ENCODE results near the gene RAB5IF. TPM values are rescaled to one million over a fixed set of nuclear protein-coding genes. Genes with fewer than 3 reads are reported as not detected.

The RAB5IF gene
- total and polyA plus RNA-seq, 9 of the 15 experiments (the other 6 are each of a cell fraction or from before 2014, with no cell fraction given): 26.5 to 198 (median 134) TPM

DNA sequence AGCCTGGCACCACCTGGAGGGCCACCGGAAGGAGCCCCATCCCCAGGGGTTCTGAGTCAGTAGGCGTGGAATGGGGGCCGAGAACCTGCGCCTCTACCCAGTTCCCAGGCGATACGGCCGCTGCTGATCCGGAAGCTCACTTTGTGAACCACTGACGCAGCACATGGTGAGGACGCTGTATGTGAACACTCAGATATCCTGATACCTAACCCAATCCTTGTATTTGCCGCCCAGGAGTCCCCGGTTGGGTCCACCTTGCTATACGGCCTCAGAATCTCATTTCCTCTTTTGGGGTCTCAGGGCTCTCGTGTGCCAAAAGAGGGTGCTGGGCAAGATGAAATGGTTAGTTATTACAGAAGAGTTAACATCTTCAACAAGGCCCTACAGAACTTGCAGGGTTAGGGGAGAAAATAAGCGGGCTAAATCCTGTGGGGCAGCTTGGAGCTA is 604 bp upstream of the RAB5IF start (continued):
- TF ChIP-seq, protein P1, sequence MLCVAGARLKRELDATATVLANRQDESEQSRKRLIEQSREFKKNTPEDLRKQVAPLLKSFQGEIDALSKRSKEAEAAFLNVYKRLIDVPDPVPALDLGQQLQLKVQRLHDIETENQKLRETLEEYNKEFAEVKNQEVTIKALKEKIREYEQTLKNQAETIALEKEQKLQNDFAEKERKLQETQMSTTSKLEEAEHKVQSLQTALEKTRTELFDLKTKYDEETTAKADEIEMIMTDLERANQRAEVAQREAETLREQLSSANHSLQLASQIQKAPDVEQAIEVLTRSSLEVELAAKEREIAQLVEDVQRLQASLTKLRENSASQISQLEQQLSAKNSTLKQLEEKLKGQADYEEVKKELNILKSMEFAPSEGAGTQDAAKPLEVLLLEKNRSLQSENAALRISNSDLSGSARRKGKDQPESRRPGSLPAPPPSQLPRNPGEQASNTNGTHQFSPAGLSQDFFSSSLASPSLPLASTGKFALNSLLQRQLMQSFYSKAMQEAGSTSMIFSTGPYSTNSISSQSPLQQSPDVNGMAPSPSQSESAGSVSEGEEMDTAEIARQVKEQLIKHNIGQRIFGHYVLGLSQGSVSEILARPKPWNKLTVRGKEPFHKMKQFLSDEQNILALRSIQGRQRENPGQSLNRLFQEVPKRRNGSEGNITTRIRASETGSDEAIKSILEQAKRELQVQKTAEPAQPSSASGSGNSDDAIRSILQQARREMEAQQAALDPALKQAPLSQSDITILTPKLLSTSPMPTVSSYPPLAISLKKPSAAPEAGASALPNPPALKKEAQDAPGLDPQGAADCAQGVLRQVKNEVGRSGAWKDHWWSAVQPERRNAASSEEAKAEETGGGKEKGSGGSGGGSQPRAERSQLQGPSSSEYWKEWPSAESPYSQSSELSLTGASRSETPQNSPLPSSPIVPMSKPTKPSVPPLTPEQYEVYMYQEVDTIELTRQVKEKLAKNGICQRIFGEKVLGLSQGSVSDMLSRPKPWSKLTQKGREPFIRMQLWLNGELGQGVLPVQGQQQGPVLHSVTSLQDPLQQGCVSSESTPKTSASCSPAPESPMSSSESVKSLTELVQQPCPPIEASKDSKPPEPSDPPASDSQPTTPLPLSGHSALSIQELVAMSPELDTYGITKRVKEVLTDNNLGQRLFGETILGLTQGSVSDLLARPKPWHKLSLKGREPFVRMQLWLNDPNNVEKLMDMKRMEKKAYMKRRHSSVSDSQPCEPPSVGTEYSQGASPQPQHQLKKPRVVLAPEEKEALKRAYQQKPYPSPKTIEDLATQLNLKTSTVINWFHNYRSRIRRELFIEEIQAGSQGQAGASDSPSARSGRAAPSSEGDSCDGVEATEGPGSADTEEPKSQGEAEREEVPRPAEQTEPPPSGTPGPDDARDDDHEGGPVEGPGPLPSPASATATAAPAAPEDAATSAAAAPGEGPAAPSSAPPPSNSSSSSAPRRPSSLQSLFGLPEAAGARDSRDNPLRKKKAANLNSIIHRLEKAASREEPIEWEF (CRISPR knock-in tag; IDR thresholded peaks at IDR 0.05): no peak
- TF ChIP-seq ZZZ3 (IDR thresholded peaks at IDR 0.05): no peak
- no peak for TF ChIP-seq DMBX1 (CRISPR knock-in tag; IDR thresholded peaks at IDR 0.05; ENCODE audit: borderline replicate concordance)
- peak; percentile 67; the same call in 1 of the 2 replicates for TF ChIP-seq BRD4 (IDR thresholded peaks at IDR 0.05)
- TF ChIP-seq ZNF41 (CRISPR knock-in tag; conservative IDR thresholded peaks at IDR 0.05): 0 out of 2 replicates have a peak, but pooled peaks have one; percentile 11
- TF ChIP-seq, protein P2, sequence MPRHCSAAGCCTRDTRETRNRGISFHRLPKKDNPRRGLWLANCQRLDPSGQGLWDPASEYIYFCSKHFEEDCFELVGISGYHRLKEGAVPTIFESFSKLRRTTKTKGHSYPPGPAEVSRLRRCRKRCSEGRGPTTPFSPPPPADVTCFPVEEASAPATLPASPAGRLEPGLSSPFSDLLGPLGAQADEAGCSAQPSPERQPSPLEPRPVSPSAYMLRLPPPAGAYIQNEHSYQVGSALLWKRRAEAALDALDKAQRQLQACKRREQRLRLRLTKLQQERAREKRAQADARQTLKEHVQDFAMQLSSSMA (CRISPR knock-in tag; IDR thresholded peaks at IDR 0.05): no peak
- TF ChIP-seq ZC3H4 (CRISPR knock-in tag; IDR thresholded peaks at IDR 0.05; ENCODE audit: borderline replicate concordance): peak; percentile 12; the same call in 1 of the 2 replicates
- TF ChIP-seq ZNF121 (CRISPR knock-in tag; conservative IDR thresholded peaks at IDR 0.05): no peak
- TF ChIP-seq, protein P3, sequence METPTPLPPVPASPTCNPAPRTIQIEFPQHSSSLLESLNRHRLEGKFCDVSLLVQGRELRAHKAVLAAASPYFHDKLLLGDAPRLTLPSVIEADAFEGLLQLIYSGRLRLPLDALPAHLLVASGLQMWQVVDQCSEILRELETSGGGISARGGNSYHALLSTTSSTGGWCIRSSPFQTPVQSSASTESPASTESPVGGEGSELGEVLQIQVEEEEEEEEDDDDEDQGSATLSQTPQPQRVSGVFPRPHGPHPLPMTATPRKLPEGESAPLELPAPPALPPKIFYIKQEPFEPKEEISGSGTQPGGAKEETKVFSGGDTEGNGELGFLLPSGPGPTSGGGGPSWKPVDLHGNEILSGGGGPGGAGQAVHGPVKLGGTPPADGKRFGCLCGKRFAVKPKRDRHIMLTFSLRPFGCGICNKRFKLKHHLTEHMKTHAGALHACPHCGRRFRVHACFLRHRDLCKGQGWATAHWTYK (CRISPR knock-in tag; IDR thresholded peaks at IDR 0.05): 0 out of 2 replicates have a peak, but pooled peaks have one; percentile 31
- no peak for TF ChIP-seq FOXK1 (CRISPR knock-in tag; IDR thresholded peaks at IDR 0.05; ENCODE audit: borderline replicate concordance)
- TF ChIP-seq, protein P4, sequence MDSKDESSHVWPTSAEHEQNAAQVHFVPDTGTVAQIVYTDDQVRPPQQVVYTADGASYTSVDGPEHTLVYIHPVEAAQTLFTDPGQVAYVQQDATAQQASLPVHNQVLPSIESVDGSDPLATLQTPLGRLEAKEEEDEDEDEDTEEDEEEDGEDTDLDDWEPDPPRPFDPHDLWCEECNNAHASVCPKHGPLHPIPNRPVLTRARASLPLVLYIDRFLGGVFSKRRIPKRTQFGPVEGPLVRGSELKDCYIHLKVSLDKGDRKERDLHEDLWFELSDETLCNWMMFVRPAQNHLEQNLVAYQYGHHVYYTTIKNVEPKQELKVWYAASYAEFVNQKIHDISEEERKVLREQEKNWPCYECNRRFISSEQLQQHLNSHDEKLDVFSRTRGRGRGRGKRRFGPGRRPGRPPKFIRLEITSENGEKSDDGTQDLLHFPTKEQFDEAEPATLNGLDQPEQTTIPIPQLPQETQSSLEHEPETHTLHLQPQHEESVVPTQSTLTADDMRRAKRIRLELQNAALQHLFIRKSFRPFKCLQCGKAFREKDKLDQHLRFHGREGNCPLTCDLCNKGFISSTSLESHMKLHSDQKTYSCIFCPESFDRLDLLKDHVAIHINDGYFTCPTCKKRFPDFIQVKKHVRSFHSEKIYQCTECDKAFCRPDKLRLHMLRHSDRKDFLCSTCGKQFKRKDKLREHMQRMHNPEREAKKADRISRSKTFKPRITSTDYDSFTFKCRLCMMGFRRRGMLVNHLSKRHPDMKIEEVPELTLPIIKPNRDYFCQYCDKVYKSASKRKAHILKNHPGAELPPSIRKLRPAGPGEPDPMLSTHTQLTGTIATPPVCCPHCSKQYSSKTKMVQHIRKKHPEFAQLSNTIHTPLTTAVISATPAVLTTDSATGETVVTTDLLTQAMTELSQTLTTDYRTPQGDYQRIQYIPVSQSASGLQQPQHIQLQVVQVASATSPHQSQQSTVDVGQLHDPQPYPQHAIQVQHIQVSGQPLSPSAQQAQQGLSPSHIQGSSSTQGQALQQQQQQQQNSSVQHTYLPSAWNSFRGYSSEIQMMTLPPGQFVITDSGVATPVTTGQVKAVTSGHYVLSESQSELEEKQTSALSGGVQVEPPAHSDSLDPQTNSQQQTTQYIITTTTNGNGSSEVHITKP (IDR thresholded peaks at IDR 0.05; ENCODE audit: partially characterized antibody): no peak
- TF ChIP-seq SP1 (CRISPR knock-in tag; IDR thresholded peaks at IDR 0.05): no peak
- TF ChIP-seq ETS2 (tag; IDR thresholded peaks at IDR 0.05; ENCODE audit: borderline replicate concordance, poor library complexity, severe bottlenecking): no peak
- no peak for TF ChIP-seq CC2D1A (IDR thresholded peaks at IDR 0.05)
- TF ChIP-seq CTBP1 (IDR thresholded peaks at IDR 0.05; ENCODE audit: borderline replicate concordance): no peak
- TF ChIP-seq RBM39 (optimal IDR thresholded peaks at IDR 0.05; ENCODE audit: low read depth, low read length): no peak
- TF ChIP-seq, protein P5, sequence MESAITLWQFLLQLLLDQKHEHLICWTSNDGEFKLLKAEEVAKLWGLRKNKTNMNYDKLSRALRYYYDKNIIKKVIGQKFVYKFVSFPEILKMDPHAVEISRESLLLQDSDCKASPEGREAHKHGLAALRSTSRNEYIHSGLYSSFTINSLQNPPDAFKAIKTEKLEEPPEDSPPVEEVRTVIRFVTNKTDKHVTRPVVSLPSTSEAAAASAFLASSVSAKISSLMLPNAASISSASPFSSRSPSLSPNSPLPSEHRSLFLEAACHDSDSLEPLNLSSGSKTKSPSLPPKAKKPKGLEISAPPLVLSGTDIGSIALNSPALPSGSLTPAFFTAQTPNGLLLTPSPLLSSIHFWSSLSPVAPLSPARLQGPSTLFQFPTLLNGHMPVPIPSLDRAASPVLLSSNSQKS (CRISPR knock-in tag; IDR thresholded peaks at IDR 0.05): no peak

Measured in K562 (cell line).